D721Med (cell line): ENCODE data around the gene NUDT9.
"Not testable (repeated sequence)": the region's sequence is repeated elsewhere in the genome, so short reads cannot be mapped to it uniquely, and the experiment has no call there.

Experiments used
- DNase-seq: peaks from one replicate; pipeline ENCODE4 v3.0.0; 2011; ENCODE audit warnings: low spot score; ENCODE audit not compliant: insufficient read length
- FAIRE-seq: peaks from 2 replicates; lab custom pipeline; 2011; peaks lifted over from hg19 to GRCh38; lab: Jason Lieb, UNC
- TF ChIP-seq, protein P1 (sequence below): IDR thresholded peaks from 2 replicates; pipeline ENCODE4 v1.5.1; 2012; ENCODE audit warnings: mild to moderate bottlenecking, control low read depth; ENCODE audit not compliant: insufficient read depth; ENCODE audit errors: missing control alignments

The NUDT9 gene

DNA sequence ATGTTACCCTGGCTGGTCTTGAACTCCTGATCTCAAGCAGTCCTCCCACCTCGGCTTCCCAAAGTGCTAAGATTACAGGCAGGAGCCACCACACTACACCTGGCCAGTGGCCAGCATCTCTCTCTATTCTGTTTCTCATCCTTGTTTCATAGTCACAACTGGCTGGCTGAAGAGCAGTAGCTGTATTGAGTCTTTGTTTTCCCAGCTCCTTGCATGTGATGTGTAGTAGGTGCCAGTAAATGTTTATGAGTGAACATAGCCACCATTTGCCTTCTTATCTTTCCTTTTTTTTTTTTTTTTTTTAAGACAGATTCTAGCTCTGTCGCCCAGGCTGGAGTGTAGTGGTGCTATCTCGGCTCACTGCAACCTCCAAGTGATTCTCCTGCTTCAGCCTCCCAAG, 23.6 kb downstream of the NUDT9 start:
- TF ChIP-seq, protein P1, sequence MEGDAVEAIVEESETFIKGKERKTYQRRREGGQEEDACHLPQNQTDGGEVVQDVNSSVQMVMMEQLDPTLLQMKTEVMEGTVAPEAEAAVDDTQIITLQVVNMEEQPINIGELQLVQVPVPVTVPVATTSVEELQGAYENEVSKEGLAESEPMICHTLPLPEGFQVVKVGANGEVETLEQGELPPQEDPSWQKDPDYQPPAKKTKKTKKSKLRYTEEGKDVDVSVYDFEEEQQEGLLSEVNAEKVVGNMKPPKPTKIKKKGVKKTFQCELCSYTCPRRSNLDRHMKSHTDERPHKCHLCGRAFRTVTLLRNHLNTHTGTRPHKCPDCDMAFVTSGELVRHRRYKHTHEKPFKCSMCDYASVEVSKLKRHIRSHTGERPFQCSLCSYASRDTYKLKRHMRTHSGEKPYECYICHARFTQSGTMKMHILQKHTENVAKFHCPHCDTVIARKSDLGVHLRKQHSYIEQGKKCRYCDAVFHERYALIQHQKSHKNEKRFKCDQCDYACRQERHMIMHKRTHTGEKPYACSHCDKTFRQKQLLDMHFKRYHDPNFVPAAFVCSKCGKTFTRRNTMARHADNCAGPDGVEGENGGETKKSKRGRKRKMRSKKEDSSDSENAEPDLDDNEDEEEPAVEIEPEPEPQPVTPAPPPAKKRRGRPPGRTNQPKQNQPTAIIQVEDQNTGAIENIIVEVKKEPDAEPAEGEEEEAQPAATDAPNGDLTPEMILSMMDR, result no peak
- DNase-seq, result no peak
- no peak for FAIRE-seq

DNA sequence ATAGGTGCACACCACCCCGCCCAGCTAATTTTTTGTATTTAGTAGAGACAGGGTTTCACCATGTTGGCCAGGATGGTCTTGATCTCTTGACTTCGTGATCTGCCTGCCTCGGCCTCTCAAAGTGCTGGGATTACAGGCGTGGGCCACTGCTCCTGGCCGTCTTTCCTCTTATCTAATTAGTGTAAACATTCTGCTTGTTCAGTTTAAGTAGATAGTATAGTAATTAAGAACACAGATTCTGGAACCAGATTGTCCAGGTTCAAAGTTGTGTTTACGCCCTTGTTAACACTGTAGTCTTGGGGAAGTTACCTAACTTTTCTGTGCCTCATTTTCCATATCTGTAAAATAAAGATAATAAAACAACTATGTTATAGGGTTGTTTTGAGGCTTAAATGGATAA, 24.0 kb downstream of the NUDT9 start:
- FAIRE-seq, DNase-seq: not testable (repeated sequence)

DNA sequence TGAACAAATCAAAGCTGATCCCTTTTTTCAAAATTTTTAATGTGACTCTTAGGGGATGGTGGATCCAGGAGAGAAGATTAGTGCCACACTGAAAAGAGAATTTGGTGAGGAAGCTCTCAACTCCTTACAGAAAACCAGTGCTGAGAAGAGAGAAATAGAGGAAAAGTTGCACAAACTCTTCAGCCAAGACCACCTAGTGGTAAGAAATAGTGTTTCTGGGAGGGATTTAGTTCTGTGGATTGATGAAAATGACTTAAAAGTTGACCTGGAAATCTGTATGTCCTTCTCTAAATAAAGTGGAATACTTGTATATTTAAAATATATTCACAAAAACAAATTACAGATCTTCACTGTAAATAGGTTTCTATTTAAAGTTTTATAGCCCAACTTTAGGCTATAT, 29.2 kb downstream of the NUDT9 start:
- DNase-seq (no peak), FAIRE-seq (no peak)

DNA sequence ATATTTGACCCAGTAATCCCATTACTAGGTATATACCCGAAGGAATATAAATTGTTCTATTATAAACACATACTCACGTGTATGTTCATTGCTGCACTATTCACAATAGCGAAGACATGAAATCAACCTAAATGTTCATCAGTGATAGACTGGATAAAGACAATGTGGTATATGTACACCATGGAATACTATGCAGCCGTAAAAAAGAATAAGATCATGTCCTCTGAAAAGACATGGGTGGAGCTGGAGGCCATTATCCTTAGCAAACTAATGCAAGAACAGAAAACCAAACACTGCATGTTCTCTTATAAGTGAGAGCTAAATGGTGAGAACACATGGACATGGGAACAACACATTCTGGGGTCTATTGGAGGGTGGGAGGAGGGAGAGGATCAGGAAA, 36.5 kb downstream of the NUDT9 start:
- DNase-seq (no peak), FAIRE-seq (no peak)
- TF ChIP-seq, protein P1, result no peak

More for the DNA sequence above, 29.2 kb downstream of the NUDT9 start:
- TF ChIP-seq, protein P1, result no peak

DNA sequence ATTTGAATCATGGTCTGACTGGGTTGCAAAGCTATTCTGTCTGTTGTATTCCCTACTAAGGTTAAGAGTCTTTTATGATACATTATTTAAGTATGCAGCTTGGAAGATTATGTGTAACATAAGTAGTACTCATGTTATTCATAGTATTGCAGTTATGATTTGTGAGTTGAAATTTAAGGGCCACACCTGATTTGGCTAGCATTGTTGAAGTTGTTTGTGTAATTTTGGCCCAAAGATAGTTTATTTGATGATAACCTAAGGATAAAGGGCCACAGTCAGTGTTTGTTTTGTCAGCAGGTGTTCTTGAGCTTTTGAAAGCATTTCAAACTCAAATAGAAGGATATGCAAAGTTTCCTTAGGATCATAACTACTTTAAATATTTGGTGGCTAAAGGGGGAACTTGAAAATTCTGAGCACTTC, 38.9 kb downstream of the NUDT9 start:
- DNase-seq (no peak), FAIRE-seq (no peak)
- TF ChIP-seq, protein P1, result no peak

DNA sequence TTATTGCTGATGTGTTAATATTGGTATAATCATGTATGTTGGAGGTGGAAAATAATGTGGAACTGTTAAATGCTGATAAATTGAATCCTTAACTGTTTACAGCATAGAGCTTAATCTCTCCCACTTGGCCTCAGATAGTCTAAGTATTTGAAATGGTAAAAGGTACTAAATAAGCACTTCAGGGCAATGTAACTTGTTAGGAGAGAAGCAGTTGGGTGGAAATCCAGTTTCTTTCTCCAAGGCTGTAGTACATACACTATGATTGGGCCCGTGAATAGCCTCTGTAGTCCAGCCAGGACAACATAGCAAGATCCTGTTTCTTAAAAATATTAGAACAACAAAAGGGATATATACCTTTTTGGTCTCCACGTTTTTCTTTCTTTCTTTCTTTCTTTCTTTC, 39.7 kb downstream of the NUDT9 start:
- no peak for FAIRE-seq
- TF ChIP-seq, protein P1, result no peak
- no peak for DNase-seq

DNA sequence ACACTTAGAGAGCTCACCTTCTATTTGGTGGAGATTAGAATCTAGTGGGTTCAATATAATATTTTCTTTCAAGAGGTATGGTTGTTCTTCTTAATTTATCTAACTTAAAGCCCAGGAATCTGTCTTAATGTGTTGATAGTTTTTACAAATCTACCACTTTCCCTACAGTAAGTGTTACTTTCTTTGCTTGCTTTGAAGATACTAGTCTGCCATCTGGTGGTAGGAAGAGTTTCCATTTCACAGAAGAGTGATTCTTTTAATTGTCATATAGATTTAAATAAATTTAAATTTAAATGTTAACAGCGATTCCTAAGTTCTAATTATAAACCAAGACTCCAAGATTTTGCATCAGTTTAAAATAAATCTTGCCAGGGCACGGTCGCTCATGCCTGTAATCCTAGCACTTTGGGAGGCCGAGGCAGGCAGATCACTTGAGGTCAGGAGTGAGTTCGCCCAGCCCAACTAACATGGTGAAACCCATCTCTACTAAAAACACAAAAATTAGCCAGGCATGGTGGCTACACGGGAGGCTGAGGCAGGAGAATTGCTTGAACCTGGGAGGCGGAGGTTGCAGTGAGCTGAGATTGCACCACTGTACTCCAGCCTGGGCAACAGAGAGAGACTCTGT, 43.5 kb downstream of the NUDT9 start:
- FAIRE-seq (no peak), DNase-seq (no peak)
- TF ChIP-seq, protein P1, result peak; percentile 71
